Stimulated activated CD8-positive, alpha-beta memory T cell treated with anti-CD3 and anti-CD28 coated beads, Interleukin-7, amount 100 ng/mL, for 24 hours (primary cell): ENCODE results near the gene MXRA8.

ENCODE experiments used
- DNase-seq: peaks from one replicate; pipeline ENCODE4 v3.0.0-alpha.2; 2020; ENCODE audit warnings: low read depth

The MXRA8 gene

GRCh38 chr1:1366699-1367066 lies 8.3 kb upstream of the MXRA8 start:
- no peak for DNase-seq

GRCh38 chr1:1365875-1366698 lies 7.7 kb upstream of the MXRA8 start:
- DNase-seq = no peak

GRCh38 chr1:1364266-1364665 lies 5.9 kb upstream of the MXRA8 start:
- no peak for DNase-seq

- no peak for DNase-seq
These were observed 3.6 kb upstream of the MXRA8 start for GRCh38 chr1:1361982-1362423.

GRCh38 chr1:1361233-1361981 lies 3.1 kb upstream of the MXRA8 start:
- no peak for DNase-seq

- DNase-seq = no peak
These were observed 2.3 kb upstream of the MXRA8 start for GRCh38 chr1:1360506-1361169.

- no peak for DNase-seq
These were observed 1.5 kb upstream of the MXRA8 start for GRCh38 chr1:1359664-1360468.

GRCh38 chr1:1359308-1359663 lies 931 bp upstream of the MXRA8 start:
- no peak for DNase-seq

GRCh38 chr1:1357871-1358432 lies 403 bp downstream of the MXRA8 start:
- no peak for DNase-seq

- DNase-seq = no peak
These were observed 1.5 kb downstream of the MXRA8 start for GRCh38 chr1:1356796-1357401.

- DNase-seq = no peak
These were observed 2.1 kb downstream of the MXRA8 start for GRCh38 chr1:1356166-1356795.

GRCh38 chr1:1355416-1355815 lies 2.9 kb downstream of the MXRA8 start:
- no peak for DNase-seq

- DNase-seq = no peak
These were observed 3.8 kb downstream of the MXRA8 start for GRCh38 chr1:1354271-1355247.

GRCh38 chr1:1353389-1354151 lies 4.8 kb downstream of the MXRA8 start:
- DNase-seq = no peak

- DNase-seq = no peak
These were observed 5.5 kb downstream of the MXRA8 start for GRCh38 chr1:1352786-1353388.

- DNase-seq = no peak
These were observed 6.6 kb downstream of the MXRA8 start for GRCh38 chr1:1351511-1352427.

- peak; percentile 38 for DNase-seq
These were observed 8.9 kb downstream of the MXRA8 start, which contains the start of gene DVL1 for GRCh38 chr1:1349256-1350012. TSS of gene DVL1 (minus strand) at chr1:1349418. CDS start at chr1:1349065, 353 bp downstream.
